Left lung (tissue), 14 donors: ENCODE measurements around the gene MAPRE3. TPM values are rescaled to one million over a fixed set of nuclear protein-coding genes. Genes with fewer than 3 reads are reported as not detected.
"Not testable (repeated sequence)": the region's sequence is repeated elsewhere in the genome, so short reads cannot be mapped to it uniquely, and the experiment has no call there.

Experiments
- ATAC-seq: fragments of 200-7000 bp; cut with Tn5 transposase; one replicate; pipeline ENCODE4 v1.9.1; 2020; ENCODE audit warnings: moderate library complexity
- DNase-seq, 4 donors: peaks; one replicate each; pipeline ENCODE4 v3.0.0-alpha.2; 2013 to 2020
- H3K27ac ChIP-seq, 2 donors: fragments of 200-600 bp; sonication (generic) in 1 of 2; one replicate each; pipeline versions ENCODE4 v1.5.0 to v1.8.0; 2020 to 2021
- H3K27me3 ChIP-seq, 2 donors: fragments of 200-600 bp; sonication (generic) in 1 of 2; one replicate each; pipeline versions ENCODE4 v1.5.0 to v1.8.0; 2020 to 2021
- H3K36me3 ChIP-seq, 2 donors: fragments of 200-600 bp; sonication (generic) in 1 of 2; one replicate each; pipeline versions ENCODE4 v1.5.0 to v1.8.0; 2020 to 2021
- H3K4me1 ChIP-seq, 2 donors: fragments of 200-600 bp; one replicate each; pipeline ENCODE4 v1.8.0; 2021
- H3K4me3 ChIP-seq, 2 donors: fragments of 200-600 bp; sonication (generic) in 1 of 2; one replicate each; pipeline versions ENCODE4 v1.5.0 to v1.8.0; 2020 to 2021; ENCODE audit warnings: mild to moderate bottlenecking in 1 of 2
- H3K9me3 ChIP-seq, 2 donors: fragments of 200-600 bp; sonication (generic) in 1 of 2; one replicate each; pipeline versions ENCODE4 v1.5.0 to v1.8.0; 2020 to 2021
- intact Hi-C, 2 donors: fragments of 100-400 bp; cut with DNase I; formaldehyde crosslinking; loops; one replicate each; pipeline versions ENCODE4 v1.11.2 to v1.14.2; 2022
- long read RNA-seq, 12 donors: library from polyadenylated mRNA in 2 of 12; unstranded in 2 of 12; transcript quantifications; one replicate each; pipeline ENCODE4 v2.0.0 and lab custom pipeline, GENCODE V29; 2019 to 2026
- polyA plus RNA-seq, 6 donors: library from polyadenylated mRNA; unstranded; fragments of 120-200 nt; gene quantifications; one replicate each; pipeline ENCODE4 v1.2.1, GENCODE V29; 2013; ENCODE audit not compliant: insufficient read length in 6 of 6
- total RNA-seq, 2 donors: library from RNA; stranded (reverse); fragmentation: NEBNext Ultra II Directional; extraction: Animal tissue kit (Norgen Biotek cat#: 25700); gene quantifications; one replicate each; pipeline ENCODE4 v1.2.1, GENCODE V29; 2021
- TF ChIP-seq, protein P1 (sequence below), 2 donors: fragments of 200-600 bp; sonication (generic) in 1 of 2; IDR thresholded peaks; one replicate each; pipeline versions ENCODE4 v1.5.0 to v1.8.0; 2021; ENCODE audit warnings: antibody characterized with exemption in 2 of 2
- donor health status: DM: no; HTN: yes; CAD: no.
- donor health status: DM: no; HTN: no; CAD: no.

Gene MAPRE3
- total RNA-seq (10 to 100 TPM; 13.5 to 23.5 TPM), polyA plus RNA-seq (10 to 100 TPM in 2 of 6 donors, 1 to 10 TPM in 4; 7.1 to 12.4 (median 9.4) TPM)
- long read RNA-seq, donor 1, partial matches to known transcripts, result 0 of 5 reads
- long read RNA-seq, donor 1, other reads (novel, unspliced or antisense), result 0 of 5 reads
- long read RNA-seq, donor 2, partial matches to known transcripts, result 0 of 2 reads
- long read RNA-seq, donor 2, other reads (novel, unspliced or antisense), result 0 of 2 reads
- long read RNA-seq, donor 3, partial matches to known transcripts, result 5 of 8 reads
- long read RNA-seq, donor 3, other reads (novel, unspliced or antisense), result 0 of 8 reads
- long read RNA-seq, donor 4, partial matches to known transcripts, result 0 of 3 reads
- long read RNA-seq, donor 4, other reads (novel, unspliced or antisense), result 1 of 3 reads
- long read RNA-seq, donor 5, partial matches to known transcripts, result 0 of 4 reads
- long read RNA-seq, donor 5, other reads (novel, unspliced or antisense), result 0 of 4 reads
- long read RNA-seq, donor 6, partial matches to known transcripts, result 13 of 18 reads
- long read RNA-seq, donor 6, other reads (novel, unspliced or antisense), result 0 of 18 reads
- long read RNA-seq, donor 7, result 0 reads
- long read RNA-seq, donor 8, partial matches to known transcripts, result 5 of 10 reads
- long read RNA-seq, donor 8, other reads (novel, unspliced or antisense), result 0 of 10 reads
- long read RNA-seq, donor 9, result 0 reads
- long read RNA-seq, donor 10, result 0 reads
- long read RNA-seq, donor 11, transcript MAPRE3-203 (7 exons, 1,801 nt), result major isoform, 43 of 107 reads
- long read RNA-seq, donor 11, transcript MAPRE3-201 (7 exons, 1,892 nt), result minor isoform, 20 of 107 reads
- long read RNA-seq, donor 11, partial matches to known transcripts, result 39 of 107 reads
- long read RNA-seq, donor 11, other reads (novel, unspliced or antisense), result 0 of 107 reads
- long read RNA-seq, donor 12, partial matches to known transcripts, result 0 of 2 reads
- long read RNA-seq, donor 12, other reads (novel, unspliced or antisense), result 0 of 2 reads

DNA sequence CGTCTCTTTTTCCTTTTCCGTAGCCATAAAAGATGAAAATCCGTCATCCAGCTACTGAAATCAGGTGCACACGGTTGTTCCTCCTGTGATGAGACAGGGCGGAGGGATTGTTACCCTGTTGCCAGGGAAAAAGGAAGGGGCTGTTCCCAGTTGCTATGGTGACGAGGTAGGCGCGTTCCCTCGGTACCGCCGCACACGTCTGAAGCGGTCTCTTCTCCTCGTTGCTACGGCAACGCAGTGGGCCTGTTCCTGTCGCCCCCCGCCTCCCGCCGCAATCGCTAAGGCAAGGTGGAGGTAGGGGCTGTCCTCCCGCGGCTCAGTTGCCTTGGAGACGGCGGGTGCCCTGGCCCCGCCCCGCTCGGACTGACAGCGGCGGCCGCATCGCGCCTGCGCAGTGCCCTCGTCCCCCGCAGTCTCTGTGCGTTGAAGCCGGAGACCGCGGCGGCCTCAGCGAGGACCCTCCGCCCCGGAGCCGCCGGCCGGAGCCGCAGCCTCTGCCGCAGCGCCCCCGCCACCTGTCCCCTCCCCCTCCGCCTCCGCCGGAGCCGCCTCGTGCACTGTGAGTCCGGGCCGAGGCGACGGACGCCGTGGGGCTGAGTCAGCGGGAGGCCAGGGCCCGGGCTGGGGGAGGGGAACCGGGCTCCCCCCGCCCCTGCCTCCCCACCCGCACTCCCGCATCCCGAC is at the start of gene MAPRE3:
MAPRE3 (plus strand) TSS at position 394 of the 684 bp plus-strand sequence. CDS start 51,582 bp downstream, outside the sequence.
- Histone ChIP-seq H3K4me3 (peak within 1 kb of the TSS; percentile 83), H3K36me3 (no peaks in the 10 kb centered on the region), H3K9me3 (no peaks in the 10 kb centered on the region), H3K27me3 (peaks cover 0 to 5% of the 10 kb centered on the region in 2 donors), H3K27ac (peak within 1 kb of the TSS; percentile 26 to 61), H3K4me1 (peaks cover 0 to 23% of the 10 kb centered on the region in 2 donors)
- intact Hi-C loops, result no loop called here
- peak; percentile 64 to 95 (median 83) for DNase-seq
- TF ChIP-seq, protein P1, sequence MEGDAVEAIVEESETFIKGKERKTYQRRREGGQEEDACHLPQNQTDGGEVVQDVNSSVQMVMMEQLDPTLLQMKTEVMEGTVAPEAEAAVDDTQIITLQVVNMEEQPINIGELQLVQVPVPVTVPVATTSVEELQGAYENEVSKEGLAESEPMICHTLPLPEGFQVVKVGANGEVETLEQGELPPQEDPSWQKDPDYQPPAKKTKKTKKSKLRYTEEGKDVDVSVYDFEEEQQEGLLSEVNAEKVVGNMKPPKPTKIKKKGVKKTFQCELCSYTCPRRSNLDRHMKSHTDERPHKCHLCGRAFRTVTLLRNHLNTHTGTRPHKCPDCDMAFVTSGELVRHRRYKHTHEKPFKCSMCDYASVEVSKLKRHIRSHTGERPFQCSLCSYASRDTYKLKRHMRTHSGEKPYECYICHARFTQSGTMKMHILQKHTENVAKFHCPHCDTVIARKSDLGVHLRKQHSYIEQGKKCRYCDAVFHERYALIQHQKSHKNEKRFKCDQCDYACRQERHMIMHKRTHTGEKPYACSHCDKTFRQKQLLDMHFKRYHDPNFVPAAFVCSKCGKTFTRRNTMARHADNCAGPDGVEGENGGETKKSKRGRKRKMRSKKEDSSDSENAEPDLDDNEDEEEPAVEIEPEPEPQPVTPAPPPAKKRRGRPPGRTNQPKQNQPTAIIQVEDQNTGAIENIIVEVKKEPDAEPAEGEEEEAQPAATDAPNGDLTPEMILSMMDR (IDR thresholded peaks at IDR 0.05), result no peak
- ATAC-seq, result peak; percentile 98

DNA sequence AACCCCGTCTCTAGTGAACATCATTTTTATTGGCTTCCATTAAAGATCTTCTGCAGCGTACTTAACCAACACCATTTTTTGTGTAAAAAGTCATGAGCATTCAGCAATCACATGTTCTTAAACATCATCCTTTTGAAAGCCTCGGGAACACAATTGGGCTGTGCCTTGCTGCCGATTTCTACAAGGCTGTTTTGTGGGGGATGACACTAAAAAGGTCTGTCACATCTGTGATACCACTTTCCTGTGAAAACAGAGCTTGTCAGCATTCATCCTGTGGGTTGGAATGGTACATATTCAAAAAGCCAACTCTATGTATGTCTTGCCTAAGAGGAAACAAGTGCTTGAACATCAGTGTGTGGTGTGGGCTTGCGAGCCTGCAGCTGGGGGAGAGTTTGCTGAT is 49.1 kb upstream of the MAPRE3 start:
- no peak overlapping the region for H3K4me3 ChIP-seq
- peaks cover 0 to 12% of the 10 kb centered on the region in 2 donors for H3K27me3 ChIP-seq
- intact Hi-C loops, result no loop called here
- H3K36me3 ChIP-seq, result no peaks in the 10 kb centered on the region
- H3K9me3 ChIP-seq, result no peaks in the 10 kb centered on the region
- no peak overlapping the region for H3K27ac ChIP-seq
- TF ChIP-seq, protein P1 (IDR thresholded peaks at IDR 0.05), result no peak
- DNase-seq (no peak), ATAC-seq (no peak)
- H3K4me1 ChIP-seq, result no peaks in the 10 kb centered on the region

DNA sequence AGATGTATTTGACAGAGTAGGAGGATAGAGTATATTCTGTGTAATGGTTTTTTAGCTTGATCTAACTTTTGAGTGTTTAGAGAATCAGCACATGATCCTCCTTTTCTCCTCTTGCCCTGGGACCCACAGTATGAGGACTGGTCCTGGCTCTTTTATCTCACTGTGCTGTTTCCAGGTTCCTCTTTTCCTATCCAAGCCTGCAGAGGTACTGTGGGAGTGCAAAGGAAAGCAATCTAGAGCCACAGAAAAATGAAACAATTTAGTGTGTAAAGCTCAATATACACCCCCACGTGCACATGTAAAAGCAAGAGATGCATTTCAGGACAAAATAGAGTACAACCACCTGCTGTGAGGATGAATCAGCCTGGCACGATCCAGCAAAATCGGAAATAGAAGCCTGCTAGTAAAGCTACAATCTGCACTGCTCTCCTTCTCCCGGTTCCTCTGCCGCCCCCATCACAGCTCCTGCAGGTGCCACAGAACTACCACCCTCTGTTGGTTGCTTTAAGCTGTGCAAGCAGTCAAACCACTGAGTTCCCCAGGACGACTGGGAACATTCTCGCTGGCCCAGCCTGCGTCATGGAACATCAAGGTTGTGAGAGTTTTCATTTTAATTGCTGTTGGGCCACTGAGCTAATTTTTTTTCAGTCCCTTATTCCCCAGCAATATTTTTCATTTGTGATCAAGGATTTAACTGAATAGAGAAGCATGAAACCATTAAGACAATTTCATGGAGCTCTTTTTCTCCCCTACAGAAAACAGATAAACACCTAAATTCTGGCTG is 47.8 kb upstream of the MAPRE3 start:
- DNase-seq, result peak in 2 of 4 donors; percentile 28 to 32
- intact Hi-C loops, result no loop called here
- H3K36me3 ChIP-seq, result no peaks in the 10 kb centered on the region
- H3K4me1 ChIP-seq, result no peaks in the 10 kb centered on the region
- no peak overlapping the region for H3K27ac ChIP-seq
- no peaks in the 10 kb centered on the region for H3K9me3 ChIP-seq
- ATAC-seq, result peak; percentile 83
- H3K27me3 ChIP-seq, result peaks cover 0 to 12% of the 10 kb centered on the region in 2 donors
- TF ChIP-seq, protein P1 (IDR thresholded peaks at IDR 0.05), result peak; percentile 12 to 33
- no peak overlapping the region for H3K4me3 ChIP-seq

DNA sequence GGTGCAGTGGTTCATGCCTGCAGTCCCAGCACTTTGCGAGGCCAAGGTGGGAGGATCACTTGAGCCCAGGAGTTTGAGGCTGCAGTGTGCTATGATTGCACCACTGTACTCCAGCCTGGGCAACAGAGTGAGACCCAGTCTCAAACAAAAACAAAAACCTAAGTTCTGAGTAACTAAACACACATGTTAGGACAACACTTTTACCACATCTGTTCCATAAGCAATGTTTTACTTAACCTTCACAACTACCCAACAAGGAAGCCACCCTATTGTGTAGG is 47.3 kb upstream of the MAPRE3 start:
- intact Hi-C loops, result not testable (repeated sequence)

DNA sequence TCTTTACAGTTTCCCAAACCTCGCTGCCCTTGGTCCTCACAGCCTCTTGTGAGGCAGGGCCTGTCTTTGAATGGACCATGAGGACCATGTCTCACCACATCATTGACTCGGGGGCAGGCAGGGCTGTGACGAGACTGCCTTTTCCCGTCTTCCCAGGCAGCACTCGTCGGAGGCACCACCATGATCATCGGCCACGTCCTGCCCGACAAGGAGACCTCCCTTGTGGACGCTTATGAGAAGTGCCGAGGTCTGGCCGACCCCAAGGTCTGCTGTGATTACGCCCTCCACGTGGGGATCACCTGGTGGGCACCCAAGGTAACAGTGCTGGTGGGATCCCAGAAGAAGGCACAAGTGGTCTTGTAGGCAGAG is 45.7 kb upstream of the MAPRE3 start:
- intact Hi-C loops, result no loop called here

More for the DNA sequence above, 47.3 kb upstream of the MAPRE3 start:
- DNase-seq, H3K27ac ChIP-seq, ATAC-seq, H3K4me1 ChIP-seq, H3K36me3 ChIP-seq, H3K9me3 ChIP-seq, H3K27me3 ChIP-seq, H3K4me3 ChIP-seq: not testable (repeated sequence)

More for the DNA sequence above, 45.7 kb upstream of the MAPRE3 start:
- ATAC-seq (no peak), DNase-seq (peak in 1 of 4 donors; percentile 61)
- TF ChIP-seq, protein P1 (IDR thresholded peaks at IDR 0.05), result no peak
- Histone ChIP-seq H3K27me3 (peaks cover 0 to 15% of the 10 kb centered on the region in 2 donors), H3K4me3 (no peak overlapping the region), H3K4me1 (no peaks in the 10 kb centered on the region), H3K27ac (no peak overlapping the region), H3K36me3 (no peaks in the 10 kb centered on the region), H3K9me3 (no peaks in the 10 kb centered on the region)
